Ishikawa (cell line): ENCODE results near the gene GRM7.

Experiments used
- CREB1 ChIP-seq: IDR thresholded peaks from 2 replicates; pipeline ENCODE4 v1.6.1; 2012; ENCODE audit warnings: low read depth
- EGR1 ChIP-seq: IDR thresholded peaks from 2 replicates; pipeline ENCODE4 v1.6.1; 2012
- EP300 ChIP-seq: IDR thresholded peaks from 2 replicates; pipeline ENCODE4 v1.6.1; 2012; ENCODE audit warnings: borderline replicate concordance
- FOXM1 ChIP-seq: IDR thresholded peaks from 2 replicates; pipeline ENCODE4 v1.6.1; 2012; ENCODE audit warnings: low read depth, borderline replicate concordance
- NFIC ChIP-seq: IDR thresholded peaks from 2 replicates; pipeline ENCODE4 v1.6.1; 2012
- RAD21 ChIP-seq: IDR thresholded peaks from 2 replicates; pipeline ENCODE4 v1.6.1; 2012; ENCODE audit warnings: low read depth
- TAF1 ChIP-seq: IDR thresholded peaks from 2 replicates; pipeline ENCODE4 v1.6.1; 2012; ENCODE audit warnings: low read depth, mild to moderate bottlenecking
- TCF12 ChIP-seq: IDR thresholded peaks from 2 replicates; pipeline ENCODE4 v1.6.1; 2012; ENCODE audit warnings: low read depth
- TF ChIP-seq, protein P1 (sequence below): IDR thresholded peaks from 2 replicates; pipeline ENCODE4 v1.6.1; 2012; ENCODE audit warnings: low read depth, mild to moderate bottlenecking
- TF ChIP-seq, protein P2 (sequence below): IDR thresholded peaks from 2 replicates; pipeline ENCODE4 v1.6.1; 2012

DNA sequence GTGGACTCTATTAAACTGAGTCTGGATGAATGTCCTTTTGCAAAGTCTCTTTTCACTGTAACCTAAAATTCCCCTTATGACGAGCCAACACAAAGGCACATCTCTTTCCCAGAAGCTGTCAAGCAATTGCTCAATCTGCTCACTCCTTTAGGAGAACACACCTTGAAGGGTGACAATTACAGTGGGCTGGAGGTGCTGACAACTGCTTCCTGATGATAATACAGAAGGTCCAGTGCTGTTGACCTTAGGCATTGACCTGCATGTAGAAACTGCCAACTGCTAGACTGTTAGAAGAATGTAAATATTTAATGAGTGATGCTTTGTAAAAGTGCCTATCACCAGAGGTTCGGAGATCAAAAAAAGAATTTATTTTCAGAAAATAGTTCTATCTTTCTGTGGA lies 757.7 kb downstream of the GRM7 start:
- TF ChIP-seq TCF12, result no peak
- TF ChIP-seq, protein P1, sequence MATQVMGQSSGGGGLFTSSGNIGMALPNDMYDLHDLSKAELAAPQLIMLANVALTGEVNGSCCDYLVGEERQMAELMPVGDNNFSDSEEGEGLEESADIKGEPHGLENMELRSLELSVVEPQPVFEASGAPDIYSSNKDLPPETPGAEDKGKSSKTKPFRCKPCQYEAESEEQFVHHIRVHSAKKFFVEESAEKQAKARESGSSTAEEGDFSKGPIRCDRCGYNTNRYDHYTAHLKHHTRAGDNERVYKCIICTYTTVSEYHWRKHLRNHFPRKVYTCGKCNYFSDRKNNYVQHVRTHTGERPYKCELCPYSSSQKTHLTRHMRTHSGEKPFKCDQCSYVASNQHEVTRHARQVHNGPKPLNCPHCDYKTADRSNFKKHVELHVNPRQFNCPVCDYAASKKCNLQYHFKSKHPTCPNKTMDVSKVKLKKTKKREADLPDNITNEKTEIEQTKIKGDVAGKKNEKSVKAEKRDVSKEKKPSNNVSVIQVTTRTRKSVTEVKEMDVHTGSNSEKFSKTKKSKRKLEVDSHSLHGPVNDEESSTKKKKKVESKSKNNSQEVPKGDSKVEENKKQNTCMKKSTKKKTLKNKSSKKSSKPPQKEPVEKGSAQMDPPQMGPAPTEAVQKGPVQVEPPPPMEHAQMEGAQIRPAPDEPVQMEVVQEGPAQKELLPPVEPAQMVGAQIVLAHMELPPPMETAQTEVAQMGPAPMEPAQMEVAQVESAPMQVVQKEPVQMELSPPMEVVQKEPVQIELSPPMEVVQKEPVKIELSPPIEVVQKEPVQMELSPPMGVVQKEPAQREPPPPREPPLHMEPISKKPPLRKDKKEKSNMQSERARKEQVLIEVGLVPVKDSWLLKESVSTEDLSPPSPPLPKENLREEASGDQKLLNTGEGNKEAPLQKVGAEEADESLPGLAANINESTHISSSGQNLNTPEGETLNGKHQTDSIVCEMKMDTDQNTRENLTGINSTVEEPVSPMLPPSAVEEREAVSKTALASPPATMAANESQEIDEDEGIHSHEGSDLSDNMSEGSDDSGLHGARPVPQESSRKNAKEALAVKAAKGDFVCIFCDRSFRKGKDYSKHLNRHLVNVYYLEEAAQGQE, result no peak
- no peak for TF ChIP-seq RAD21
- TF ChIP-seq NFIC, result no peak
- no peak for TF ChIP-seq FOXM1
- no peak for TF ChIP-seq EGR1
- no peak for TF ChIP-seq TAF1
- no peak for TF ChIP-seq EP300
- TF ChIP-seq CREB1, result no peak
- TF ChIP-seq, protein P2, sequence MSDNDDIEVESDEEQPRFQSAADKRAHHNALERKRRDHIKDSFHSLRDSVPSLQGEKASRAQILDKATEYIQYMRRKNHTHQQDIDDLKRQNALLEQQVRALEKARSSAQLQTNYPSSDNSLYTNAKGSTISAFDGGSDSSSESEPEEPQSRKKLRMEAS, result no peak
